DND-41 (cell line): Measurements from ENCODE around the gene PEMT.

ENCODE experiments used
- ATAC-seq: fragments of 200-7000 bp; cut with Tn5 transposase; 3 replicates; pipeline ENCODE4 v1.9.1; 2021; ENCODE audit warnings: low read depth; ENCODE audit not compliant: insufficient read depth
- DNase-seq: peaks from one replicate; pipeline ENCODE4 v3.0.0-alpha.2; 2020
- H2AFZ ChIP-seq: 2 replicates; pipeline ENCODE4 v1.6.0; 2012; ENCODE audit warnings: low read depth, low read length
- H3K27ac ChIP-seq: 2 replicates; pipeline ENCODE4 v1.5.1; 2012; ENCODE audit warnings: low read length, inconsistent platforms
- H3K27me3 ChIP-seq: fragments of 200-600 bp; sonication (generic); 2 replicates; pipeline ENCODE4 v1.6.0; 2012; ENCODE audit warnings: low read length, mild to moderate bottlenecking, inconsistent platforms; ENCODE audit not compliant: insufficient read depth, poor library complexity
- H3K36me3 ChIP-seq: 2 replicates; pipeline ENCODE4 v1.5.1; 2012; ENCODE audit warnings: low read length, inconsistent platforms; ENCODE audit not compliant: insufficient read depth
- H3K4me1 ChIP-seq: 2 replicates; pipeline ENCODE4 v1.5.1; 2012; ENCODE audit warnings: mild to moderate bottlenecking, low read length; ENCODE audit not compliant: insufficient read depth
- H3K4me2 ChIP-seq: 2 replicates; pipeline ENCODE4 v1.6.0; 2012; ENCODE audit warnings: mild to moderate bottlenecking, moderate library complexity, low read length, inconsistent platforms; ENCODE audit not compliant: insufficient read depth
- H3K4me3 ChIP-seq, 2 experiments: fragments of 200-600 bp in 1 of 2; shearing (Covaris generic) in 1 of 2; 2 replicates each; pipeline ENCODE4 v1.5.1; 2012 to 2016; ENCODE audit warnings: inconsistent platforms in 2 of 2, low read length in 2 of 2, mild to moderate bottlenecking in 2 of 2, low read depth in 1 of 2, moderate library complexity in 1 of 2
- H3K79me2 ChIP-seq: 2 replicates; pipeline ENCODE4 v1.6.0; 2012; ENCODE audit warnings: low read length, inconsistent platforms; ENCODE audit not compliant: insufficient read depth
- H3K9ac ChIP-seq: 2 replicates; pipeline ENCODE4 v1.6.0; 2012; ENCODE audit warnings: low read depth, mild to moderate bottlenecking, inconsistent platforms, low read length, moderate library complexity
- H3K9me3 ChIP-seq: 2 replicates; pipeline ENCODE4 v1.5.1; 2012; ENCODE audit warnings: low read length, moderate library complexity, mild to moderate bottlenecking, inconsistent platforms; ENCODE audit not compliant: insufficient read depth, severe bottlenecking
- H4K20me1 ChIP-seq: 2 replicates; pipeline ENCODE4 v1.6.0; 2012; ENCODE audit warnings: low read length; ENCODE audit not compliant: insufficient read depth
- CTCF ChIP-seq: IDR thresholded peaks from 2 replicates; pipeline ENCODE4 v1.5.1; 2012; ENCODE audit warnings: borderline replicate concordance, low read length, moderate library complexity, mild to moderate bottlenecking; ENCODE audit not compliant: poor library complexity, severe bottlenecking; ENCODE audit errors: extremely low read depth
- EZH2 ChIP-seq: IDR thresholded peaks from 3 replicates; pipeline ENCODE4 v1.6.1; 2012; ENCODE audit warnings: borderline replicate concordance, low read depth, mild to moderate bottlenecking, moderate library complexity, low read length, inconsistent platforms; ENCODE audit not compliant: severe bottlenecking

Gene PEMT

GRCh38 chr17:17516941-17517720 lies 74.4 kb downstream of the PEMT start:
- DNase-seq (no peak), ATAC-seq (no peak)
- Histone ChIP-seq H3K9me3 (no peaks in the 10 kb centered on the region), H3K4me1 (no peaks in the 10 kb centered on the region), H3K4me2 (no peak overlapping the region), H3K9ac (no peak overlapping the region), H3K27me3 (no peaks in the 10 kb centered on the region), H3K27ac (no peak overlapping the region), H2AFZ (no peak overlapping the region), H3K79me2 (no peaks in the 10 kb centered on the region), H3K36me3 (peaks cover 17% of the 10 kb centered on the region), H3K4me3 (no peak overlapping the region), H4K20me1 (0 out of 2 replicates have a peak, but pooled peaks cover 3% of the 10 kb centered on the region)
- no peak for TF ChIP-seq CTCF

GRCh38 chr17:17515934-17516930 lies 75.3 kb downstream of the PEMT start:
- H4K20me1 ChIP-seq, result 0 out of 2 replicates have a peak, but pooled peaks cover 3% of the 10 kb centered on the region
- DNase-seq (no peak), ATAC-seq (no peak)
- H3K27ac ChIP-seq, result 0 out of 2 replicates have a peak overlapping the region, but pooled peaks have one; percentile 34
- H3K79me2 ChIP-seq, result no peaks in the 10 kb centered on the region
- H3K27me3 ChIP-seq, result no peaks in the 10 kb centered on the region
- peaks cover 13% of the 10 kb centered on the region for H3K36me3 ChIP-seq
- H2AFZ ChIP-seq, result no peak overlapping the region
- H3K4me3 ChIP-seq, result no peak overlapping the region
- H3K4me1 ChIP-seq, result 0 out of 2 replicates have a peak, but pooled peaks cover 3% of the 10 kb centered on the region
- no peak overlapping the region for H3K4me2 ChIP-seq
- H3K9me3 ChIP-seq, result no peaks in the 10 kb centered on the region
- TF ChIP-seq CTCF (no peak), EZH2 (no peak)
- no peak overlapping the region for H3K9ac ChIP-seq

- H3K36me3 ChIP-seq, result 0 out of 2 replicates have a peak, but pooled peaks cover 7% of the 10 kb centered on the region
- H3K27me3 ChIP-seq, result no peaks in the 10 kb centered on the region
- no peak overlapping the region for H3K9ac ChIP-seq
- no peaks in the 10 kb centered on the region for H3K79me2 ChIP-seq
- no peaks in the 10 kb centered on the region for H3K9me3 ChIP-seq
- no peak overlapping the region for H3K4me2 ChIP-seq
- H3K27ac ChIP-seq, result no peak overlapping the region
- peaks cover 12% of the 10 kb centered on the region for H3K4me1 ChIP-seq
- 0 out of 2 replicates have a peak, but pooled peaks cover 3% of the 10 kb centered on the region for H4K20me1 ChIP-seq
- ATAC-seq, result no peak
- TF ChIP-seq CTCF (no peak), EZH2 (no peak)
- no peak overlapping the region for H3K4me3 ChIP-seq
- H2AFZ ChIP-seq, result no peak overlapping the region
- no peak for DNase-seq
Measured at GRCh38 chr17:17514993-17515933, 76.2 kb downstream of the PEMT start.
